GM23248 (cell line): ENCODE data around the gene PLCB3. TPM values are rescaled to one million over a fixed set of nuclear protein-coding genes. Genes with fewer than 3 reads are reported as not detected.

ENCODE experiments used
- DNase-seq: peaks from one replicate; pipeline ENCODE4 v3.0.0-alpha.2; 2015
- H2AFZ ChIP-seq: fragments of 200-600 bp; sonication (generic); 2 replicates; pipeline ENCODE4 v1.6.1; 2016; ENCODE audit warnings: antibody characterized with exemption
- H3F3A ChIP-seq: fragments of 200-600 bp; sonication (generic); 2 replicates; pipeline ENCODE4 v1.6.1; 2016; ENCODE audit warnings: mild to moderate bottlenecking, antibody characterized with exemption, mixed run types; ENCODE audit not compliant: insufficient read depth
- H3K27ac ChIP-seq: fragments of 200-600 bp; sonication (generic); 2 replicates; pipeline ENCODE4 v1.5.1; 2016; ENCODE audit warnings: mild to moderate bottlenecking
- H3K27me3 ChIP-seq: fragments of 200-600 bp; sonication (generic); replicated peaks from 2 replicates; pipeline ENCODE4 v1.6.1; 2016; ENCODE audit warnings: mild to moderate bottlenecking; ENCODE audit not compliant: insufficient read depth
- H3K36me3 ChIP-seq: fragments of 200-600 bp; sonication (generic); 2 replicates; pipeline ENCODE4 v1.6.1; 2016; ENCODE audit warnings: low read depth, mild to moderate bottlenecking
- H3K4me1 ChIP-seq: fragments of 200-600 bp; sonication (generic); 2 replicates; pipeline ENCODE4 v1.6.1; 2016; ENCODE audit warnings: mild to moderate bottlenecking; ENCODE audit not compliant: insufficient read depth
- H3K4me2 ChIP-seq: fragments of 200-600 bp; sonication (generic); one replicate; pipeline ENCODE4 v1.6.1; 2016; ENCODE audit warnings: mild to moderate bottlenecking; ENCODE audit not compliant: unreplicated experiment
- H3K4me3 ChIP-seq: fragments of 200-600 bp; sonication (generic); 2 replicates; pipeline ENCODE4 v1.5.1; 2016; ENCODE audit warnings: mild to moderate bottlenecking
- H3K79me2 ChIP-seq: fragments of 200-600 bp; sonication (generic); 2 replicates; pipeline ENCODE4 v1.6.1; 2016; ENCODE audit warnings: mild to moderate bottlenecking; ENCODE audit not compliant: insufficient read depth
- H3K9ac ChIP-seq: fragments of 200-600 bp; sonication (generic); 2 replicates; pipeline ENCODE4 v1.6.1; 2016; ENCODE audit warnings: mild to moderate bottlenecking
- H3K9me2 ChIP-seq: fragments of 200-600 bp; sonication (generic); 2 replicates; pipeline ENCODE4 v1.6.1; 2016; ENCODE audit warnings: mixed run types, mild to moderate bottlenecking, moderate library complexity; ENCODE audit not compliant: insufficient read depth
- H3K9me3 ChIP-seq: fragments of 200-600 bp; sonication (generic); one replicate; pipeline ENCODE4 v1.6.1; 2017; ENCODE audit warnings: low read depth
- H4K20me1 ChIP-seq: fragments of 200-600 bp; sonication (generic); 2 replicates; pipeline ENCODE4 v1.6.0; 2016; ENCODE audit not compliant: insufficient read depth
- EZH2 ChIP-seq: fragments of 200-600 bp; sonication (generic); IDR thresholded peaks from 2 replicates; pipeline ENCODE4 v1.6.1; 2018; ENCODE audit warnings: antibody characterized with exemption, mild to moderate bottlenecking; ENCODE audit not compliant: insufficient read depth, poor library complexity, severe bottlenecking
- EZH2phosphoT487 ChIP-seq: fragments of 200-600 bp; sonication (generic); IDR thresholded peaks from 2 replicates; pipeline ENCODE4 v1.6.1; 2018; ENCODE audit warnings: antibody characterized with exemption, moderate library complexity, mild to moderate bottlenecking, low read depth; ENCODE audit not compliant: insufficient read depth
- WGBS, 2 experiments: methylation state at CpG; one replicate each; pipeline ENCODE4 v1.1.6; 2015 to 2017; ENCODE audit warnings: low lambda C conversion rate in 2 of 2, low coverage in 1 of 2; ENCODE audit errors: missing lambda C conversion rate in 2 of 2; 5-methylcytosine and 5-hydroxymethylcytosine counted together
- in situ Hi-C: fragments of 300-500 bp; cut with MboI; formaldehyde crosslinking; loops from 2 replicates; pipeline ENCODE4 v1.15.0; 2020
- polyA plus RNA-seq: library from polyadenylated mRNA; unstranded; fragments of >200 nt; fragmentation: Nextera tagmentation; extraction: Ambion mirVana; gene quantifications from 2 replicates; pipeline ENCODE4 v1.2.1, GENCODE V29; 2016
- total RNA-seq: library from RNA; depleted of rRNA; stranded (reverse); fragments of >200 nt; shearing (Covaris generic); gene quantifications from 2 replicates; pipeline ENCODE4 v1.2.3, GENCODE V29; 2014

Gene PLCB3
- total and polyA plus RNA-seq, 2 experiments from 2014 or later, result 6.5 to 32.7 TPM

- no peaks in the 10 kb centered on the region for H3K36me3 ChIP-seq
- no peak overlapping the region for H3K4me3 ChIP-seq
- H3K9me2 ChIP-seq, result no peaks in the 10 kb centered on the region
- H3K27me3 ChIP-seq, result peaks cover 16% of the 10 kb centered on the region
- H3K9me3 ChIP-seq, result no peaks in the 10 kb centered on the region
- H3K4me2 ChIP-seq, result no peak overlapping the region
- no peaks in the 10 kb centered on the region for H3F3A ChIP-seq
- H3K79me2 ChIP-seq, result peaks cover 16% of the 10 kb centered on the region
- TF ChIP-seq EZH2 (no peak), EZH2phosphoT487 (no peak)
- H3K27ac ChIP-seq, result no peak overlapping the region
- no peak for DNase-seq
- H3K9ac ChIP-seq, result no peak overlapping the region
- H3K4me1 ChIP-seq, result no peaks in the 10 kb centered on the region
- H4K20me1 ChIP-seq, result no peaks in the 10 kb centered on the region
- 75 to 82% methylated on average over 9 of the region's 9 CpGs for WGBS, 2 experiments
- in situ Hi-C loops, result no loop called here
- no peak overlapping the region for H2AFZ ChIP-seq
Observed at GRCh38 chr11:64288353-64288750, 37.0 kb downstream of the PLCB3 start.

GRCh38 chr11:64289002-64289564 lies 37.8 kb downstream of the PLCB3 start:
- Histone ChIP-seq H3K9me3 (no peaks in the 10 kb centered on the region), H3K4me1 (no peaks in the 10 kb centered on the region), H3F3A (no peaks in the 10 kb centered on the region), H3K36me3 (no peaks in the 10 kb centered on the region), H3K79me2 (peaks cover 9% of the 10 kb centered on the region), H4K20me1 (no peaks in the 10 kb centered on the region), H2AFZ (no peak overlapping the region), H3K27me3 (peaks cover 17% of the 10 kb centered on the region), H3K9me2 (no peaks in the 10 kb centered on the region), H3K4me3 (no peak overlapping the region), H3K9ac (no peak overlapping the region), H3K27ac (no peak overlapping the region), H3K4me2 (no peak overlapping the region)
- DNase-seq, result no peak
- WGBS, 2 experiments, result 81 to 82% methylated on average over 10 to 13 of the region's 13 CpGs
- in situ Hi-C loops, result no loop called here
- TF ChIP-seq EZH2phosphoT487, result no peak
- TF ChIP-seq EZH2, result no peak

GRCh38 chr11:64290352-64291261 lies 39.3 kb downstream of the PLCB3 start:
- no peak overlapping the region for H3K27ac ChIP-seq
- H3K4me3 ChIP-seq, result no peak overlapping the region
- H3K27me3 ChIP-seq, result peaks cover 20% of the 10 kb centered on the region
- no peak for DNase-seq
- no peak overlapping the region for H3K9ac ChIP-seq
- H2AFZ ChIP-seq, result no peak overlapping the region
- H3K36me3 ChIP-seq, result no peaks in the 10 kb centered on the region
- H3K4me2 ChIP-seq, result no peak overlapping the region
- 0 out of 2 replicates have a peak, but pooled peaks cover 6% of the 10 kb centered on the region for H3K79me2 ChIP-seq
- H3F3A ChIP-seq, result no peaks in the 10 kb centered on the region
- TF ChIP-seq EZH2 (peak; percentile 34), EZH2phosphoT487 (no peak)
- WGBS, 2 experiments, result 56 to 59% methylated on average over 10 of the region's 10 CpGs
- 0 out of 2 replicates have a peak, but pooled peaks cover 2% of the 10 kb centered on the region for H3K4me1 ChIP-seq
- H4K20me1 ChIP-seq, result no peaks in the 10 kb centered on the region
- H3K9me3 ChIP-seq, result no peaks in the 10 kb centered on the region
- H3K9me2 ChIP-seq, result no peaks in the 10 kb centered on the region
- in situ Hi-C loops, result no loop called here

- in situ Hi-C loops, result no loop called here
- peak within 1 kb of the TSS; percentile 58 for H3K4me3 ChIP-seq
Observed at GRCh38 chr11:64291262-64291751, 40.0 kb downstream of the PLCB3 start, which contains the start of gene KCNK4. TSS of gene KCNK4 (plus strand) at chr11:64291302. CDS start at chr11:64293019, 1,717 bp downstream.

More at GRCh38 chr11:64291262-64291751, 40.0 kb downstream of the PLCB3 start, which contains the start of gene KCNK4:
- Histone ChIP-seq H3K27ac (no peak within 1 kb of the TSS), H3K36me3 (no peaks in the 10 kb centered on the region), H2AFZ (no peak within 1 kb of the TSS), H3K9ac (no peak within 1 kb of the TSS), H3K4me1 (0 out of 2 replicates have a peak, but pooled peaks cover 2% of the 10 kb centered on the region), H3K9me2 (no peaks in the 10 kb centered on the region), H3F3A (no peaks in the 10 kb centered on the region), H4K20me1 (no peaks in the 10 kb centered on the region), H3K27me3 (peaks cover 20% of the 10 kb centered on the region), H3K9me3 (no peaks in the 10 kb centered on the region), H3K79me2 (0 out of 2 replicates have a peak, but pooled peaks cover 6% of the 10 kb centered on the region), H3K4me2 (peak within 1 kb of the TSS; percentile 45)
- no peak for DNase-seq
- WGBS, 2 experiments, result 8 to 20% methylated on average over 24 to 42 of the region's 45 CpGs
- no peak for TF ChIP-seq EZH2
- no peak for TF ChIP-seq EZH2phosphoT487
